Kidney (tissue), 14 donors: ENCODE measurements around the gene COL6A2. TPM values are rescaled to one million over a fixed set of nuclear protein-coding genes. Genes with fewer than 3 reads are reported as not detected.
A peak's percentile ranks its signal among the peaks of the same experiment; 100 is the strongest.

Experiments used
- DNase-seq, 5 donors: peaks; one replicate each; pipeline ENCODE4 v3.0.0-alpha.2; 2013 to 2020
- FAIRE-seq: peaks from 2 replicates; lab custom pipeline; 2012; peaks lifted over from hg19 to GRCh38; lab: Jason Lieb, UNC
- H3K27ac ChIP-seq, 2 donors: one replicate each; pipeline ENCODE4 v1.7.0; 2013; ENCODE audit warnings: low read depth in 2 of 2, low read length in 2 of 2, inconsistent platforms in 1 of 2
- H3K27me3 ChIP-seq: one replicate; pipeline ENCODE4 v1.7.1; 2013; ENCODE audit warnings: low read length, inconsistent platforms; ENCODE audit not compliant: control insufficient read depth, insufficient read depth
- H3K36me3 ChIP-seq, 3 donors: one replicate each; pipeline versions ENCODE4 v1.7.0 to v1.7.1; 2013; ENCODE audit warnings: low read length in 3 of 3, control low read depth in 1 of 3, inconsistent platforms in 1 of 3; ENCODE audit not compliant: insufficient read depth in 3 of 3, control insufficient read depth in 2 of 3
- H3K4me1 ChIP-seq, 3 donors: one replicate each; pipeline versions ENCODE4 v1.7.0 to v1.7.1; 2013; ENCODE audit warnings: low read length in 3 of 3, inconsistent platforms in 1 of 3, low read depth in 1 of 3; ENCODE audit not compliant: control insufficient read depth in 2 of 3, insufficient read depth in 2 of 3
- H3K4me3 ChIP-seq, 3 donors: one replicate each; pipeline versions ENCODE4 v1.7.0 to v1.8.1; 2013; ENCODE audit warnings: low read length in 3 of 3, control low read depth in 1 of 3, inconsistent platforms in 1 of 3
- H3K9ac ChIP-seq, 3 donors: one replicate each; pipeline versions ENCODE4 v1.7.0 to v1.7.1; 2013; ENCODE audit warnings: low read length in 3 of 3, control low read depth in 1 of 3, inconsistent platforms in 1 of 3
- H3K9me3 ChIP-seq, 3 donors: one replicate each; pipeline versions ENCODE4 v1.7.0 to v1.7.1; 2013; ENCODE audit warnings: low read length in 3 of 3, control low read depth in 1 of 3, inconsistent platforms in 1 of 3; ENCODE audit not compliant: control insufficient read depth in 2 of 3, insufficient read depth in 1 of 3
- CTCF ChIP-seq: IDR thresholded peaks from 3 replicates; pipeline ENCODE4 v1.5.1; 2012; ENCODE audit warnings: mild to moderate bottlenecking, moderate library complexity, borderline replicate concordance; ENCODE audit not compliant: insufficient read depth; ENCODE audit errors: extremely low read depth
- intact Hi-C: fragments of 100-400 bp; cut with DNase I; formaldehyde crosslinking; loops from one replicate; pipeline ENCODE4 v1.11.1; 2022
- polyA plus RNA-seq: library from polyadenylated mRNA; stranded (reverse); fragments of 350-450 nt; fragmentation: Illumina TruSeq; extraction: RNeasy Lipid Tissue Mini Kit (QIAGEN cat#74804); gene quantifications from one replicate; pipeline ENCODE4 v1.2.3, GENCODE V29; 2014; ENCODE audit warnings: low read depth, low replicate concordance; ENCODE audit not compliant: insufficient read depth
- total RNA-seq: library from RNA; stranded (reverse); fragmentation: NEBNext Ultra II Directional; extraction: Animal tissue kit (Norgen Biotek cat#: 25700); gene quantifications from one replicate; pipeline ENCODE4 v1.2.1, GENCODE V29; 2021
- donor health status: control.
- donor health status: control.
- donor health status: control.
- donor health status: control.
- donor health status: control.
- donor health status: DM: yes; HTN: yes; CAD: no.
- donor health status: Normal renal cell carcinoma (clear cell type).

Gene COL6A2
- total and polyA plus RNA-seq, 2 donors from 2014 or later, result 52.4 to 174 TPM

DNA sequence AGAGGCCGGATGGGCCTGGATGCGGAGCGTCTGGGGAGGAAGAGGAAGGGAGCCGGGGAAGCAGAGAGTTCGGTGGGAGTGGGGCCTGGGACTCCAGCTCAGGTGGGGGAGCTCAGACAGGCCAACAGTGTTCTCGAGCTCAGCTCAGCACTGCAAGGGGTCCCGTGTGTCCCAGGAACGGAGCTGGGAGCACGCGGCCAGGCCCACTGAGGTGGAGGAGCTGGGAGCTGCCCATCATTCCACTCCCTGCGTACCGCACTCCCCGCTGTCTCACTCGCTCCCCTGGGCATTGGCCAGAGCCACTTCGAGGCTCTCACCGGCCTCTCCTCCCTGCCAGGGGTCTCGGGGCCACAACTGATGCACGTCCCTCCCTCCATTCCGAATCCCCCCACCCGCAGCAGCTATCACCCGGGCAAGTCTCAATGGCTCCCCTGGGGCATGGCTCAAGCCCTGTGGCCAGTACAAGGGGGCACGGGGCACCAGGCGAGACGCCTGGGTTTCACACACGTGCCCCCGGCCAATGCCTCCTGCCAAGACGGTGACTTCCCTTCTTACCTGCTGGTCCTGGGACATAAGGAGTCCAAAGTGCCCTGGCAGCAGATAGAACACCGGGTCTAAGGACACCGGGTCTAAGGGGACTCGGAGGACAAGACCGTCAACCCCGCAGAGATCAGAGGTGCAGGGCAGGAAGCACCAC lies 30.3 kb upstream of the COL6A2 start:
- Histone ChIP-seq H3K9me3 (peaks cover 0 to 3% (median 2%) of the 10 kb centered on the region in 3 donors), H3K27me3 (no peaks in the 10 kb centered on the region), H3K4me3 (no peak overlapping the region), H3K9ac (no peak overlapping the region), H3K36me3 (no peaks in the 10 kb centered on the region), H3K27ac (no peak overlapping the region), H3K4me1 (peaks cover 0 to 13% (median 0%) of the 10 kb centered on the region in 3 donors)
- DNase-seq, result peak in 1 of 5 donors; percentile 51
- intact Hi-C loops, result no loop called here
- FAIRE-seq, result no peak
- no peak for TF ChIP-seq CTCF

GRCh38 chr21:46068516-46069079 lies 29.3 kb upstream of the COL6A2 start:
- H3K9me3 ChIP-seq, result no peaks in the 10 kb centered on the region
- H3K4me1 ChIP-seq, result peaks cover 0 to 13% (median 0%) of the 10 kb centered on the region in 3 donors
- intact Hi-C loops, result no loop called here
- no peak overlapping the region for H3K4me3 ChIP-seq
- no peak overlapping the region for H3K27ac ChIP-seq
- no peaks in the 10 kb centered on the region for H3K36me3 ChIP-seq
- TF ChIP-seq CTCF, result no peak
- H3K9ac ChIP-seq, result no peak overlapping the region
- peak in 1 of 5 donors; percentile 22 for DNase-seq
- FAIRE-seq, result no peak
- H3K27me3 ChIP-seq, result no peaks in the 10 kb centered on the region

GRCh38 chr21:46069166-46069565 lies 28.7 kb upstream of the COL6A2 start:
- Histone ChIP-seq H3K27ac (no peak overlapping the region), H3K9ac (no peak overlapping the region), H3K36me3 (no peaks in the 10 kb centered on the region), H3K4me1 (peaks cover 0 to 13% (median 0%) of the 10 kb centered on the region in 3 donors), H3K4me3 (no peak overlapping the region), H3K27me3 (no peaks in the 10 kb centered on the region), H3K9me3 (no peaks in the 10 kb centered on the region)
- intact Hi-C loops, result no loop called here
- TF ChIP-seq CTCF, result no peak
- no peak for FAIRE-seq
- no peak for DNase-seq
